Activated naive CD8-positive, alpha-beta T cell treated with anti-CD3 and anti-CD28 coated beads for 36 hours (primary cell): Measurements from ENCODE around the gene SENP1. TPM values are rescaled to one million over a fixed set of nuclear protein-coding genes. Genes with fewer than 3 reads are reported as not detected.
"Not testable (repeated sequence)": the region's sequence is repeated elsewhere in the genome, so short reads cannot be mapped to it uniquely, and the experiment has no call there.

ENCODE experiments used
- DNase-seq: peaks from one replicate; pipeline ENCODE4 v3.0.0; 2021
- H3K27ac Mint-ChIP-seq: one replicate; pipeline ENCODE4 v1.8.0; 2022; ENCODE audit warnings: mild to moderate bottlenecking, moderate library complexity, mixed read lengths
- H3K27me3 Mint-ChIP-seq: one replicate; pipeline ENCODE4 v1.8.0; 2022; ENCODE audit warnings: mild to moderate bottlenecking, mixed read lengths
- H3K36me3 Mint-ChIP-seq: one replicate; pipeline ENCODE4 v1.8.0; 2021; ENCODE audit warnings: mild to moderate bottlenecking, mixed read lengths
- H3K4me1 Mint-ChIP-seq: one replicate; pipeline ENCODE4 v1.8.0; 2021; ENCODE audit warnings: mixed read lengths
- H3K4me3 Mint-ChIP-seq: one replicate; pipeline ENCODE4 v1.8.0; 2022; ENCODE audit warnings: mild to moderate bottlenecking, moderate library complexity, mixed read lengths
- H3K9me3 Mint-ChIP-seq: one replicate; pipeline ENCODE4 v1.8.0; 2022; ENCODE audit warnings: mixed read lengths
- total RNA-seq, 2 experiments: library from RNA; stranded (reverse); gene quantifications; one replicate each; pipeline ENCODE4 v1.2.3, GENCODE V29; 2021

Gene SENP1
- 10 to 100 TPM; 42.6 to 53.6 TPM for total RNA-seq

GRCh38 chr12:48105867-48106680 lies at the start of gene SENP1:
Gene SENP1 (minus strand): TSS chr12:48106079. CDS start chr12:48101472, 4,607 bp downstream.
- DNase-seq, result peak; percentile 89
- Mint-ChIP-seq H3K36me3 (peaks cover 5% of the 10 kb centered on the region), H3K9me3 (no peaks in the 10 kb centered on the region), H3K4me3 (peak within 1 kb of the TSS; percentile 81), H3K27me3 (no peaks in the 10 kb centered on the region), H3K27ac (peak within 1 kb of the TSS; percentile 95), H3K4me1 (peaks cover 44% of the 10 kb centered on the region)

GRCh38 chr12:48151103-48151771 lies 45.4 kb upstream of the SENP1 start:
- H3K27ac Mint-ChIP-seq, result no peak overlapping the region
- H3K9me3 Mint-ChIP-seq, result no peaks in the 10 kb centered on the region
- peaks cover 5% of the 10 kb centered on the region for H3K4me1 Mint-ChIP-seq
- H3K27me3 Mint-ChIP-seq, result no peaks in the 10 kb centered on the region
- H3K36me3 Mint-ChIP-seq, result peaks cover 9% of the 10 kb centered on the region
- no peak for DNase-seq
- H3K4me3 Mint-ChIP-seq, result no peak overlapping the region

- Mint-ChIP-seq H3K4me3 (no peak overlapping the region), H3K27ac (no peak overlapping the region), H3K36me3 (peaks cover 19% of the 10 kb centered on the region), H3K27me3 (no peaks in the 10 kb centered on the region), H3K4me1 (peaks cover 3% of the 10 kb centered on the region), H3K9me3 (no peaks in the 10 kb centered on the region)
- no peak for DNase-seq
These were observed 40.1 kb upstream of the SENP1 start for GRCh38 chr12:48145981-48146380.

- Mint-ChIP-seq H3K27me3 (no peaks in the 10 kb centered on the region), H3K4me3 (no peak overlapping the region), H3K36me3 (peaks cover 15% of the 10 kb centered on the region), H3K9me3 (no peaks in the 10 kb centered on the region), H3K4me1 (no peaks in the 10 kb centered on the region), H3K27ac (no peak overlapping the region)
- DNase-seq, result no peak
These were observed 38.0 kb upstream of the SENP1 start for GRCh38 chr12:48143898-48144297.

GRCh38 chr12:48142818-48143674 lies 37.2 kb upstream of the SENP1 start:
- Mint-ChIP-seq H3K36me3 (peaks cover 13% of the 10 kb centered on the region), H3K9me3 (no peaks in the 10 kb centered on the region), H3K4me3 (no peak overlapping the region), H3K27ac (no peak overlapping the region), H3K4me1 (no peaks in the 10 kb centered on the region), H3K27me3 (no peaks in the 10 kb centered on the region)
- no peak for DNase-seq

- H3K4me1 Mint-ChIP-seq, result no peaks in the 10 kb centered on the region
- H3K4me3 Mint-ChIP-seq, result no peak overlapping the region
- DNase-seq, result no peak
- no peaks in the 10 kb centered on the region for H3K27me3 Mint-ChIP-seq
- H3K9me3 Mint-ChIP-seq, result no peaks in the 10 kb centered on the region
- H3K36me3 Mint-ChIP-seq, result peaks cover 20% of the 10 kb centered on the region
- H3K27ac Mint-ChIP-seq, result no peak overlapping the region
These were observed 29.1 kb upstream of the SENP1 start for GRCh38 chr12:48135027-48135426.

GRCh38 chr12:48132826-48133225 lies 26.9 kb upstream of the SENP1 start:
- no peaks in the 10 kb centered on the region for H3K27me3 Mint-ChIP-seq
- H3K9me3 Mint-ChIP-seq, result no peaks in the 10 kb centered on the region
- DNase-seq, result no peak
- H3K4me1 Mint-ChIP-seq, result no peaks in the 10 kb centered on the region
- H3K36me3 Mint-ChIP-seq, result peaks cover 28% of the 10 kb centered on the region
- no peak overlapping the region for H3K4me3 Mint-ChIP-seq
- no peak overlapping the region for H3K27ac Mint-ChIP-seq

GRCh38 chr12:48131517-48131916 lies 25.6 kb upstream of the SENP1 start:
- Mint-ChIP-seq H3K4me3 (no peak overlapping the region), H3K9me3 (no peaks in the 10 kb centered on the region), H3K36me3 (peaks cover 30% of the 10 kb centered on the region), H3K4me1 (no peaks in the 10 kb centered on the region), H3K27me3 (no peaks in the 10 kb centered on the region), H3K27ac (no peak overlapping the region)
- DNase-seq, result no peak

- no peak for DNase-seq
- Mint-ChIP-seq H3K9me3 (no peaks in the 10 kb centered on the region), H3K4me3 (no peak overlapping the region), H3K27me3 (no peaks in the 10 kb centered on the region), H3K4me1 (no peaks in the 10 kb centered on the region), H3K27ac (no peak overlapping the region), H3K36me3 (peaks cover 29% of the 10 kb centered on the region)
These were observed 23.5 kb upstream of the SENP1 start for GRCh38 chr12:48129376-48129775.

GRCh38 chr12:48128800-48129199 lies 22.9 kb upstream of the SENP1 start:
- H3K4me3 Mint-ChIP-seq, result no peak overlapping the region

GRCh38 chr12:48126953-48127630 lies 21.2 kb upstream of the SENP1 start:
- H3K9me3 Mint-ChIP-seq, result no peaks in the 10 kb centered on the region
- no peaks in the 10 kb centered on the region for H3K27me3 Mint-ChIP-seq
- H3K27ac Mint-ChIP-seq, result no peak overlapping the region
- no peaks in the 10 kb centered on the region for H3K4me1 Mint-ChIP-seq
- no peak overlapping the region for H3K4me3 Mint-ChIP-seq
- H3K36me3 Mint-ChIP-seq, result peaks cover 30% of the 10 kb centered on the region
- no peak for DNase-seq

More at GRCh38 chr12:48128800-48129199, 22.9 kb upstream of the SENP1 start:
- Mint-ChIP-seq H3K9me3 (no peaks in the 10 kb centered on the region), H3K27ac (no peak overlapping the region), H3K27me3 (no peaks in the 10 kb centered on the region), H3K4me1 (no peaks in the 10 kb centered on the region), H3K36me3 (peaks cover 29% of the 10 kb centered on the region)
- no peak for DNase-seq

GRCh38 chr12:48125985-48126384 lies 20.1 kb upstream of the SENP1 start:
- H3K27ac Mint-ChIP-seq, result no peak overlapping the region
- H3K27me3 Mint-ChIP-seq, result no peaks in the 10 kb centered on the region
- H3K36me3 Mint-ChIP-seq, result peaks cover 33% of the 10 kb centered on the region
- H3K4me1 Mint-ChIP-seq, result peaks cover 1% of the 10 kb centered on the region
- H3K4me3 Mint-ChIP-seq, result no peak overlapping the region
- H3K9me3 Mint-ChIP-seq, result no peaks in the 10 kb centered on the region
- DNase-seq, result no peak

- H3K4me3 Mint-ChIP-seq, H3K9me3 Mint-ChIP-seq, H3K27ac Mint-ChIP-seq, H3K4me1 Mint-ChIP-seq, DNase-seq, H3K27me3 Mint-ChIP-seq: not testable (repeated sequence)
- H3K36me3 Mint-ChIP-seq, result peaks cover 34% of the 10 kb centered on the region
These were observed 19.7 kb upstream of the SENP1 start for GRCh38 chr12:48125542-48125941.

- H3K27me3 Mint-ChIP-seq, result peaks cover 3% of the 10 kb centered on the region
- H3K27ac Mint-ChIP-seq, result no peak overlapping the region
- H3K4me3 Mint-ChIP-seq, result no peak overlapping the region
- no peaks in the 10 kb centered on the region for H3K9me3 Mint-ChIP-seq
- no peak for DNase-seq
- peaks cover 31% of the 10 kb centered on the region for H3K36me3 Mint-ChIP-seq
- peaks cover 11% of the 10 kb centered on the region for H3K4me1 Mint-ChIP-seq
These were observed 17.3 kb upstream of the SENP1 start for GRCh38 chr12:48123169-48123568.
